Left ventricle myocardium inferior (tissue), 1 donor: ENCODE data around the gene STXBP6. TPM values are rescaled to one million over a fixed set of nuclear protein-coding genes. Genes with fewer than 3 reads are reported as not detected.

Experiments used
- DNase-seq: peaks from one replicate; pipeline ENCODE4 v3.0.0-alpha.2; 2020
- H3K27ac ChIP-seq: fragments of 200-600 bp; replicated peaks from 2 replicates; pipeline ENCODE4 v1.8.0; 2021
- H3K27me3 ChIP-seq: fragments of 200-600 bp; 2 replicates; pipeline ENCODE4 v1.8.0; 2021; ENCODE audit warnings: low read depth
- H3K36me3 ChIP-seq: fragments of 200-600 bp; 2 replicates; pipeline ENCODE4 v1.8.0; 2021
- H3K4me1 ChIP-seq: fragments of 200-600 bp; 2 replicates; pipeline ENCODE4 v1.8.0; 2021
- H3K4me3 ChIP-seq: fragments of 200-600 bp; 2 replicates; pipeline ENCODE4 v1.8.0; 2021; ENCODE audit warnings: mild to moderate bottlenecking, moderate library complexity
- H3K9me3 ChIP-seq: fragments of 200-600 bp; replicated peaks from 2 replicates; pipeline ENCODE4 v1.8.0; 2021
- intact Hi-C: fragments of 100-400 bp; cut with micrococcal nuclease; formaldehyde crosslinking; loops from one replicate; pipeline ENCODE4 v1.11.0; 2022
- total RNA-seq: library from RNA; stranded (reverse); fragmentation: NEBNext Ultra II Directional; extraction: Animal tissue kit (Norgen Biotek cat#: 25700); gene quantifications from one replicate; pipeline ENCODE4 v1.2.1, GENCODE V29; 2021
- TF ChIP-seq, protein P1 (sequence below): fragments of 200-600 bp; IDR thresholded peaks from 2 replicates; pipeline ENCODE4 v1.8.0; 2021; ENCODE audit warnings: antibody characterized with exemption, mild to moderate bottlenecking, borderline replicate concordance
- donor health status: DM: no; HTN: yes; CAD: no; lungs with severe emphysema.

The STXBP6 gene
- total RNA-seq, 1 donor from 2014 or later = 21.7 TPM

DNA sequence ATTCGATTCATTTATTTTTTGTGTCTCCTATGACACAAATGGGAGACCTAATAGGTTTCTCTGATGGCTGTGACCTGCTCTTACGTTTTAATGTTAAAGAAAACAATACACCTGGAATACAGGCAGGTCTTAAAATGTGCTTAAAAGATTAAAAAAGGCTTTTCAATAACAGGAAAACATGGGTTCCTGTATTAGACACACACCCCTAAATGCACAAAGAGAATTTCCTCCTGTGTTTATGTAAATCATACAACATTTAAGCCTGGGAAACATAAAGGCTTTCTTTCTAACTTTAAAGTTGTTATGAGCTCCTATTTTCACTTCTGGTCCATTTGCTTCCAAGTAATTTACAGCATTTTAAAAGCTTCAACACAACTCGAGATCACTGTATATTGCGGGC, 191.3 kb downstream of the STXBP6 start:
- Histone ChIP-seq H3K4me3 (no peak overlapping the region), H3K27ac (peak overlapping the region; percentile 71), H3K36me3 (peaks cover 27% of the 10 kb centered on the region), H3K4me1 (peaks cover 52% of the 10 kb centered on the region), H3K27me3 (no peaks in the 10 kb centered on the region), H3K9me3 (no peaks in the 10 kb centered on the region)
- TF ChIP-seq, protein P1, sequence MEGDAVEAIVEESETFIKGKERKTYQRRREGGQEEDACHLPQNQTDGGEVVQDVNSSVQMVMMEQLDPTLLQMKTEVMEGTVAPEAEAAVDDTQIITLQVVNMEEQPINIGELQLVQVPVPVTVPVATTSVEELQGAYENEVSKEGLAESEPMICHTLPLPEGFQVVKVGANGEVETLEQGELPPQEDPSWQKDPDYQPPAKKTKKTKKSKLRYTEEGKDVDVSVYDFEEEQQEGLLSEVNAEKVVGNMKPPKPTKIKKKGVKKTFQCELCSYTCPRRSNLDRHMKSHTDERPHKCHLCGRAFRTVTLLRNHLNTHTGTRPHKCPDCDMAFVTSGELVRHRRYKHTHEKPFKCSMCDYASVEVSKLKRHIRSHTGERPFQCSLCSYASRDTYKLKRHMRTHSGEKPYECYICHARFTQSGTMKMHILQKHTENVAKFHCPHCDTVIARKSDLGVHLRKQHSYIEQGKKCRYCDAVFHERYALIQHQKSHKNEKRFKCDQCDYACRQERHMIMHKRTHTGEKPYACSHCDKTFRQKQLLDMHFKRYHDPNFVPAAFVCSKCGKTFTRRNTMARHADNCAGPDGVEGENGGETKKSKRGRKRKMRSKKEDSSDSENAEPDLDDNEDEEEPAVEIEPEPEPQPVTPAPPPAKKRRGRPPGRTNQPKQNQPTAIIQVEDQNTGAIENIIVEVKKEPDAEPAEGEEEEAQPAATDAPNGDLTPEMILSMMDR = no peak
- intact Hi-C loops = no loop called here
- no peak for DNase-seq

DNA sequence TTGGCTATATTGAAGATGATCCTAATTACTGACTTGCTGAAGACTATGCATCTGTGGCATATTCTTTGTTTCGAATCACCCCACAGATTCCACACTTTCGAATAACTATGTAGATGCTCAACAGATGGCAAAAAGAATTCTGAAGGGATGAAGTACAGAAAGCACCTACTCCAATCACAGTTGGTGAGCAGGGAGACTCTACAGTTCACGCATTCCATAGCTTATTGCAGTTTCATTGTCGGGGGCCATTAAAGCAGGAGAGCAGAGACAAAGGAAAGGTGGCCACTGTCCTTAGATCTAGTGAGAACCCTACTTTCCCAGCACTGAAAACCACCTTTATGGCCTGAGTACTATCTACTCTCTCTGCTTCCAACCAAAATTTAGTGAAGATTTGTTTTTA, 191.9 kb downstream of the STXBP6 start:
- H3K27me3 ChIP-seq = no peaks in the 10 kb centered on the region
- H3K27ac ChIP-seq = peak overlapping the region; percentile 71
- intact Hi-C loops = no loop called here
- peaks cover 45% of the 10 kb centered on the region for H3K4me1 ChIP-seq
- H3K36me3 ChIP-seq = peaks cover 28% of the 10 kb centered on the region
- TF ChIP-seq, protein P1 = no peak
- no peak overlapping the region for H3K4me3 ChIP-seq
- no peaks in the 10 kb centered on the region for H3K9me3 ChIP-seq
- no peak for DNase-seq

DNA sequence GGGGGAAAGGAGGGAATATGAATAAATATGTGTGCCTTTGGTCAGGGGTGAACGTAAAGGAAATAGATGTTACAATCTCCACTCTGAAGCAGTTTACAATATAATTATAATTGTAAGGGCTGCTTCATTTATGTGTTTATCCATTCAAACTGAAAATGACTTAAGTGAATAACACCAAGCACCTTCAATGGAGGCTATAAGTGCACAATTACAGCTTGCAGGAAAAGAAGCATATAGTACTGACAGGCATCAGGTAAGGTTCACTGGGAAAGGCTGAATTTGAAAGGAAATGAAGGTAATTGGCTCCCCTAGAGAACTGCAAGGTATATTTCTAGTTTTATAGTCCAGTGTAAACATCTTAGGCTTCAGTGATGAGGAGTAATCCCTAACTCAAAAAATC, 192.7 kb downstream of the STXBP6 start:
- intact Hi-C loops = no loop called here
- H3K4me3 ChIP-seq = no peak overlapping the region
- peaks cover 33% of the 10 kb centered on the region for H3K36me3 ChIP-seq
- TF ChIP-seq, protein P1 = no peak
- no peak for DNase-seq
- no peaks in the 10 kb centered on the region for H3K9me3 ChIP-seq
- H3K27me3 ChIP-seq = no peaks in the 10 kb centered on the region
- H3K4me1 ChIP-seq = peaks cover 44% of the 10 kb centered on the region
- no peak overlapping the region for H3K27ac ChIP-seq

DNA sequence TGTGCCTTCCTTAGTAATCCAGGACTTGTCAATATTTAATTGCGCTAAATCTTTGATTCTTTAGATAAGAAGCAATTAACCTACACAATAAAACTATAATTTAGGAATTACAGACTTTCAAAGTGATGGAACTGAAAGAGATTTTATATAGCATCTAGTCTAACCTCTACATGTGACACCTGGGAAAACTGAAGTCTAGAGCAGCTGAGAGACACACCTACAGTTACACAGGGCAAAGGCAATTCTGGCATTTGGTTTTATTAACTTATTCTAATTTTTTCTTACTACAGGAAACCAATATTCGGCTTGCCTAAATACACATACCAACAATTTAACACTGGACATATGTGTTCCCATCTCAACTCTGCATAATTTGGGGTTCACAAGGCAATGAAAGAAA, 196.5 kb downstream of the STXBP6 start:
- Histone ChIP-seq H3K4me1 (peaks cover 30% of the 10 kb centered on the region), H3K36me3 (peaks cover 47% of the 10 kb centered on the region), H3K27ac (no peak overlapping the region), H3K27me3 (no peaks in the 10 kb centered on the region), H3K4me3 (no peak overlapping the region), H3K9me3 (no peaks in the 10 kb centered on the region)
- intact Hi-C loops = no loop called here
- no peak for DNase-seq
- TF ChIP-seq, protein P1 = no peak

DNA sequence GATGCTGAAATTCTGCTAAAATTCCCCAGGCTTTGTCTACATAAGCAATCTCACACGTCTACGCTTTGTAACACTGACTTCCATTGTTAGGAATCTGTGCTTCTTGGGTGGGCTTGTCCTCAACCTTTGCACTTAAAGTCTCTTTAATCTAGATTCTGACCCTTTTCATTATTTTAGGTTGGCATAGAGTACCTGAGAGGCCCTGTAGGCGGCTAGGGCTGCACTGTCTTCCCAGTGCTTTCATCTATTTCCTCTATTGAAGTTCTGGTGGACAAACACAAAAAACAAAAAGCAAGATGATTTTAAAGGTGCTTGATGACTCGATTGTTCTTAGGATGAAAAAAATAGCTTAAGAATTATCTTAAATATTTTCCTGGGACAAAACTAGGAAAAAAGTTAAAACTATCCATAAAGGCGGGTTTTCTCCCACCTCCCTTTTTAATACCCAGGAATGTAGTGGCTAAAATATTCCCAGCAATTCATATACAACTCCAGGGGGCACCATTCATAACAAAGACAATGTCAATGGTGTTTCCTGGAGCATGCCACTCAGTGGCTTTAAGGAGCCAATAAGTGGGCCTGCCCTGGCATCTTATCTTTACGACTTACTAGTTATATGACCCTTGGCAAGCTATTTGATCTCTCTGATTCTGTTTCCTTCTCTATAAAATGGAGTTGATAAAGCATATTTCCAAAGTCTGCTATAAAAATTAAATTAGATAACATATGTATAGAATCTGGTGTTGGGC, 197.5 kb downstream of the STXBP6 start:
- H3K27me3 ChIP-seq = no peaks in the 10 kb centered on the region
- H3K27ac ChIP-seq = no peak overlapping the region
- no peak for DNase-seq
- TF ChIP-seq, protein P1 = no peak
- H3K4me3 ChIP-seq = no peak overlapping the region
- intact Hi-C loops = no loop called here
- H3K4me1 ChIP-seq = peaks cover 30% of the 10 kb centered on the region
- no peaks in the 10 kb centered on the region for H3K9me3 ChIP-seq
- H3K36me3 ChIP-seq = peaks cover 47% of the 10 kb centered on the region
